SH-SY5Y (cell line): Measurements from ENCODE around the gene UVRAG.

Source experiments
- GATA2 ChIP-seq: IDR thresholded peaks from 2 replicates; pipeline ENCODE4 v1.6.1; 2011; ENCODE audit warnings: mild to moderate bottlenecking, low read depth, low read length
- GATA3 ChIP-seq: IDR thresholded peaks from 2 replicates; pipeline ENCODE4 v1.6.1; 2011; ENCODE audit warnings: low read depth, mild to moderate bottlenecking, low read length, moderate library complexity

UVRAG gene

GRCh38 chr11:76030968-76031590 is 216.1 kb downstream of the UVRAG start:
- TF ChIP-seq GATA2 (no peak), GATA3 (no peak)

DNA sequence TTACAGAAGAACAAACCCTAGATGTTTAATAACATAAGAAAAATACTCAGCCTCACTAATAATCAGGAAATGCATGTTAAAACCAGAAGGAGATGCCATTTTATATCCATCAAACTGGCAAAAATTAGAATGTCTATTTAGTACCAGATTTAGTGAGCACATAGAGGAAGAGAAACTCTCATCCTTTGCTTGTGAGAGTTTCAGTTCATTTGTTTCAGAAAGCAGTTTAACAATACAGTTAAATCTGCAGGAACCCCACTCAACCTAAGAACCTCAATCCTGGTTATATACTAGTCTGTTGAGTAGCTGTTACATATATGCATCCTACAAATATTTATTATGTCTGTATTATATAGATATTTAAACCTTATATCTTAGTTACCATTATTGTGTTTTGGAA is 218.7 kb downstream of the UVRAG start:
- TF ChIP-seq GATA3 (no peak), GATA2 (no peak)

GRCh38 chr11:76035020-76035419 is 220.0 kb downstream of the UVRAG start:
- TF ChIP-seq GATA2, result no peak
- TF ChIP-seq GATA3, result no peak

GRCh38 chr11:76038608-76039007 is 223.6 kb downstream of the UVRAG start:
- no peak for TF ChIP-seq GATA2

DNA sequence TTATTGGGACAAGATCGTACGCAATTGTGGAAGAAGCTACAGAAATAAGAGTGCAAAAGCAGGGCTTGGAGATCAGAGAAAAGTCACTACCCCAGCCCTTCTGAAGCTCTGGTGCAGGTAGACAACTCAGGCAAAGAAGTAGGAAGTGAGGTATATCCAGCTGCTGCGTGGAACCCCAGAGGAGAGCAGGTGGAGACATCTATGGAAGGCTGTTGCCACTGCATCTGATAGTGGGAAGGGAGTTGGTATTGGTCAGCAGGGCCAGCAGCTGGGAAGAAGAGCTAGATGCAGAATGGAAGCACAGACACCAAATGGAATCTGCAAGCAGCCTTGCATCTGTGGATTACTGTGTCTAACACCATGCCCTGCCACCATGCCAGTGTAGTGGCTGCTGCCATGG is 226.2 kb downstream of the UVRAG start:
- TF ChIP-seq GATA2 (no peak), GATA3 (no peak)

DNA sequence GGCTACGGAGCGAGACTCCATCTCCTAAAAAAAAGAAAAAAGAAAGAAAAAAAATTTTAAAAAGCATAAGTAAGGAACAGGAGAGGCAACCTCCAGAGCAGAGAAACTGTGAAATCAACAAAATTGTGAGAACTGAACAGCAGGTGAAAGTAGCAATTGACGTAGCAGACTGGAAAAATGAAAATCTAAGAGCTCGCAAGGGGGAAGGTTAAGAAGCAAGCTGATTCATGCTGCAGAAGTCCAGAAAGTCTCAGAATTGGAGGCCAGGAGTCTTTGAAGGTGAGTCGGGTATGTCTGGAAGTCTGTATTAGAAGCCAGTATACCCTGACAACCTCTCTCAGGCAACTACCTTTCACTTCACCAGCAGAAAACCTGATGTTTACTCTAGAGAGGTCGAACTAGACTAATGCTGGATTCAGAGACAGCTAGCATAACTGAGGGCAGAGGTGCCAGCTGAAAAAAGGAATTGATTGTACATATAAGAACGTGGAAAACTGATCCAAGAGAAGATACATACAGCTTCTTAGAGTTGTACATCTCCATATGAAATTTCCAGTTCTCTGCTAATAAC is 229.8 kb downstream of the UVRAG start:
- TF ChIP-seq GATA3, result no peak
- TF ChIP-seq GATA2, result no peak

GRCh38 chr11:76047231-76047630 is 232.2 kb downstream of the UVRAG start:
- TF ChIP-seq GATA3 (no peak), GATA2 (no peak)

- no peak for TF ChIP-seq GATA2
- no peak for TF ChIP-seq GATA3
Observed at GRCh38 chr11:76047766-76048165, 232.8 kb downstream of the UVRAG start.

DNA sequence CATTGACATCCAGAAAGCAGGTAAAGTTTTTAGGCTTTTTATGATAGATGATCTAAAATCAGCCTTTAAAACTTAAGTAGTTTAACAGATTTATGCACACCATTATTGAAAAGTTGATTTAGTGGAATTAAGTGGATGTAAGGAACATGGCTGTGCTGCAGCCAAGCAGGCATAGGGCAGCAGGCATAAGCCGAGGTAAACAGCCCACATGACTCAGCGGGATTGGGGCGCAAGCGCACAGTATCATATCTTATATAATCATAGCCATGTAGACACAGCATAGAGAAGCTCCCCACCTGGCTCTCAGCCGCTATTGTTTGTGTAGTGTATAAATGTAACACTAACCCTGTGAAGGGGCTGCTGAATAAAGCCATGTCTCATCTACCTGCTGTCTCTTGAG is 233.8 kb downstream of the UVRAG start:
- TF ChIP-seq GATA3 (no peak), GATA2 (no peak)

GRCh38 chr11:76049511-76049910 is 234.5 kb downstream of the UVRAG start:
- TF ChIP-seq GATA3 (no peak), GATA2 (no peak)

DNA sequence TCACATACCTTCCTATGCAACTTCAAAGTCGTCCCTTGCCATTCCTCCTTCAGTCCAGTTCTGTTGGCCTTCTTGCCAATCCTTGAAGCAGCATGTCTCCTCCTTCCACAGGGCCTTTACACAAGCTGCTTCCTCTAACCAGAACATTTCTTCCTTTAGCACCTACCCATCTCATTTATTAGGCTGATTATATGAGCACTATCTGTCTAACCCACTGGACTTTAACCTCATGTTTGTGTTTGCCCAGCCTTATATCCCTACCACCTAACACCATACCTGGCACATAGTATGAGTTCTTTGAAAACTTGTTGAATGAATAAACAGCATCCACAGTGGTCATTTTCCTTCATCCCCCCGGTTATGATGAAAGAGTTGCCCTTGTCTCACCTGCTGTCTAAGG is 236.9 kb downstream of the UVRAG start:
- TF ChIP-seq GATA3 (no peak), GATA2 (no peak)

DNA sequence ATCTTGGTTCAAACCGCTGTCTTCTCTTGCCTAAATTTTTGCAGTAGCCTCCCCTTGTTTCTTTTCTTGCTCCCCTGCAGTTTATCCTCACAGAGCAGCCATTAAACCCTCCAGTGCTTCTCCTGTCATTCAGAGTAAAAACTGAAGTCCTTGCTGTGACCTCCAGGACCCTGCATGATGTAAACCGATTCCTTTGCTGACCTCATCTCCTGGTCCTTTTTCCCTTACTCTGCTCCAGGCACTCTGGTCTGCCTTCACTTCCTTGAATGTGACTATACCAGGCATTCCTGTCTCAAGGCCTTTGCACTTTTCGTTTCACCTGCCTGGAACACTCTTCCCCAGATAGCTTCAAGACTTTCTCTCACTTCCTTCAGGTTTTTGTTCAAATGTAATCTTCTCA is 239.3 kb downstream of the UVRAG start:
- TF ChIP-seq GATA2, result no peak
- no peak for TF ChIP-seq GATA3

DNA sequence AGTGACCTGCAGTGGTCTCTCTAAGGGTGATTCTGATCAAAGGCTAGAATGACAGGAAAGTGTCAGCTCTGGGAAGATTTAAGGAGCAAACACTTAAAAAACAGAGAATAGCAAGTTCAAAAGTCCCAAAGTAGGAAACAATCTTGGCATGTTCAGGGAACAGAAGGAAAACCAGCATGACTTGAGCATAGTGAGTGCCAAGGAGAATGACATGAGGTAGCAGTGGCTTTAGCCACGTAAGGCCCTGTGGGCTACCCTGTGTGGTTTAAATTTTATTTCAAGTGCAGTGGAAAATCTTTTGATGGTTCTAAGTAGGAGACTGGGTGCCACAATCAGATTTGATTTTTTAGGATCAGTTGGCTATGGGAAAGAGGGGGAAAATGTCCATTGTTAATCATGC is 241.9 kb downstream of the UVRAG start:
- TF ChIP-seq GATA3, result no peak

DNA sequence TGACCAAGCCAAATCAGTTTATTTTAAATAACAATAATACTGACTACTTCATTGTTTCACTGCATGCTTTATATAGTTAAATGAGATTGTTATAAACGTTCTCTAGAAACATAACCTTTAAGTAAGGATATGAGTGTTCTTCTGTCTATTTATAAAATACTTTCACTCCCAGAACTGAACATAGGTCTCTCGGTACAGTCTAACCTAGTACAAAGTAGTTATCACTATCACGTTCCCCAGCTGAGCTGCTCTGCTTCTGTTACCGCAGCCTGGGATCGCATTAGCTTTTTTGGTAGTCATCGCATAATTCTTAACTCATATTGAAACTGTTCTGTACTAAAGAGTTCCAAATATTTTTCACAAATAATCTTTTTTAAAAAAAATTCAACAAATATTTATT is 247.7 kb downstream of the UVRAG start:
- no peak for TF ChIP-seq GATA2
- TF ChIP-seq GATA3, result no peak

GRCh38 chr11:76064192-76064591 is 249.2 kb downstream of the UVRAG start:
- no peak for TF ChIP-seq GATA3

DNA sequence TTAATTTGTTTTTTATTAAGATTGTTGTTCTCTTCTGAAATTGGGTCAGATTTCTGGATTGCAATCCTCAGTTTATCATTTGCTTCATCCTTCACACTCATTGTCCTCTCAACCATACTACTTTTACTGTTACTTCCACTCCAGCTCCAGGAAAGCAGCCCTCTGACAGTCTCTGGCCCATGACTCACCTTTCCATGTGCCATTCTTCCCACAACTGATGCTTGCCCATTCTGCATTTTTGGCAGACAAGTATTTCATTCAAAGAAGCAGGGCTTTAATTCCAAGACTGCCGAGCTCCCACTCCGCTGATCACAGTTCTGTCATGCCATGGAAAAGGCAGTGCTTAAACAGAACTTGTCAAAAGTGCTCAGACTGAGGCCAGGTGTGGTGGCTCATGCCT is 252.1 kb downstream of the UVRAG start:
- no peak for TF ChIP-seq GATA2
- TF ChIP-seq GATA3, result no peak

- no peak for TF ChIP-seq GATA2
- no peak for TF ChIP-seq GATA3
Observed at GRCh38 chr11:76069001-76069400, 254.0 kb downstream of the UVRAG start.
